ENCODE data around the gene SSBP2. TPM values are rescaled to one million over a fixed set of nuclear protein-coding genes. Genes with fewer than 3 reads are reported as not detected.

Gene SSBP2
- total and polyA plus RNA-seq, 2 of the 8 experiments (the other 6 are each of a cell fraction or from before 2014, with no cell fraction given): 21.5 to 36.2 TPM

GRCh38 chr5:81754621-81755020 lies 3.7 kb upstream of the SSBP2 start (continued):
- TF ChIP-seq CTCF (IDR thresholded peaks at IDR 0.05; ENCODE audit: control extremely low read depth in 1 of 3, insufficient read depth in 1 of 3, low read depth in 1 of 3, low read length in 3 of 3): no peak
- no peak for TF ChIP-seq CBX8 (IDR thresholded peaks at IDR 0.05; ENCODE audit: borderline replicate concordance, low read depth, low read length)
- no peak for TF ChIP-seq HDAC6 (IDR thresholded peaks at IDR 0.05; ENCODE audit: low read depth, low read length)
- no peak for TF ChIP-seq CEBPB (IDR thresholded peaks at IDR 0.05; ENCODE audit: low read depth, low read length)
